HCT116 (cell line): ENCODE data around the gene ELOVL5. TPM values are rescaled to one million over a fixed set of nuclear protein-coding genes. Genes with fewer than 3 reads are reported as not detected.
"Not testable (repeated sequence)": the region's sequence is repeated elsewhere in the genome, so short reads cannot be mapped to it uniquely, and the experiment has no call there.

ENCODE experiments used
- ATAC-seq: fragments of 200-7000 bp; cut with Tn5 transposase; 2 replicates; pipeline ENCODE4 v1.9.1; 2020; ENCODE audit warnings: mild to moderate bottlenecking, moderate library complexity
- BruUV-seq: library from RNA; stranded (reverse); fragments of 400-500 nt; replicated peaks from 2 replicates; lab custom pipeline; 2021; lab: Mats Ljungman, UMichigan
- CTCF ChIA-PET: fragments of 300-600 bp; sonication (Branson Sonifier 250); formaldehyde crosslinking; loops from one replicate; lab custom pipeline; 2021; ENCODE audit warnings: antibody characterized with exemption; lab: Charles Lee
- POLR2A ChIA-PET: fragments of 300-600, 350-600 bp; sonication (Branson Sonifier 250); formaldehyde crosslinking; loops from one replicate; lab custom pipeline; 2021; ENCODE audit warnings: antibody characterized with exemption; lab: Charles Lee
- RAD21 ChIA-PET, 2 experiments: fragments of 300-600 bp; sonication (Branson Sonifier 250); formaldehyde crosslinking; loops; one replicate each; lab custom pipeline; 2023; ENCODE audit warnings: low total read pairs in 2 of 2; ENCODE audit not compliant: uncharacterized antibody in 2 of 2, unreplicated experiment in 2 of 2, low non-redundant PET in 1 of 2; lab: Charles Lee
- DNase-seq: peaks from one replicate; pipeline ENCODE4 v3.0.0-alpha.2; 2010; ENCODE audit warnings: low read depth, low spot score
- H2AFZ ChIP-seq: fragments of 200-600 bp; shearing (Covaris generic), sonication (generic); 2 replicates; pipeline ENCODE4 v1.6.1; 2017; ENCODE audit warnings: low read depth, mixed run types, mixed read lengths, antibody characterized with exemption, low read length; ENCODE audit not compliant: poor library complexity, severe bottlenecking
- H3K27ac ChIP-seq: 2 replicates; pipeline ENCODE4 v1.5.1; 2012; ENCODE audit warnings: low read depth, low read length
- H3K27me3 ChIP-seq: fragments of 200-600 bp; sonication (generic); 2 replicates; pipeline ENCODE4 v1.6.1; 2016; ENCODE audit warnings: mixed run types, low read length, mixed read lengths; ENCODE audit not compliant: insufficient read depth
- H3K36me3 ChIP-seq, 2 experiments: fragments of 200-500 bp in 1 of 2; fragments of 200-600 bp in 1 of 2; sonication (Bioruptor generic) in 1 of 2; sonication (generic) in 1 of 2; 2 replicates each; pipeline versions ENCODE4 v1.5.1 to v1.6.1; 2014 to 2016; ENCODE audit warnings: low read length in 2 of 2, inconsistent platforms in 1 of 2, mixed read lengths in 1 of 2, mixed run types in 1 of 2; ENCODE audit not compliant: insufficient read depth in 2 of 2, control insufficient read depth in 1 of 2
- H3K4me1 ChIP-seq, 2 experiments: fragments of 200-600 bp in 1 of 2; sonication (generic) in 1 of 2; 2 replicates each; pipeline versions ENCODE4 v1.5.1 to v1.6.1; 2012 to 2017; ENCODE audit warnings: low read length in 2 of 2, inconsistent platforms in 1 of 2, mild to moderate bottlenecking in 1 of 2, mixed read lengths in 1 of 2, mixed run types in 1 of 2, moderate library complexity in 1 of 2; ENCODE audit not compliant: insufficient read depth in 2 of 2, control insufficient read depth in 1 of 2
- H3K4me2 ChIP-seq: fragments of 200-600 bp; sonication (generic); 2 replicates; pipeline ENCODE4 v1.6.1; 2017; ENCODE audit warnings: mixed run types, low read length, mixed read lengths
- H3K4me3 ChIP-seq, 2 experiments: fragments of 200-600 bp in 1 of 2; sonication (generic) in 1 of 2; replicated peaks in 1 of 2; 2 replicates each; pipeline ENCODE4 v1.5.1; 2011 to 2016; ENCODE audit warnings: low read length in 2 of 2, control low read depth in 1 of 2, low read depth in 1 of 2, mild to moderate bottlenecking in 1 of 2, mixed read lengths in 1 of 2, mixed run types in 1 of 2
- H3K79me2 ChIP-seq: fragments of 200-600 bp; sonication (generic); 2 replicates; pipeline ENCODE4 v1.6.1; 2017; ENCODE audit warnings: mild to moderate bottlenecking, mixed run types, low read length, moderate library complexity, mixed read lengths; ENCODE audit not compliant: insufficient read depth
- H3K9ac ChIP-seq: fragments of 200-600 bp; sonication (generic); 2 replicates; pipeline ENCODE4 v1.6.1; 2016; ENCODE audit warnings: low read length, mixed read lengths
- H3K9me2 ChIP-seq: fragments of 200-600 bp; sonication (generic), shearing (Covaris generic); 2 replicates; pipeline ENCODE4 v1.6.1; 2017; ENCODE audit warnings: mixed run types, mild to moderate bottlenecking, moderate library complexity; ENCODE audit not compliant: insufficient read depth
- H3K9me3 ChIP-seq, 2 experiments: fragments of 200-500 bp in 1 of 2; fragments of 200-600 bp in 1 of 2; sonication (Bioruptor generic) in 1 of 2; sonication (generic) in 1 of 2; 2 replicates each; pipeline ENCODE4 v1.6.1; 2014 to 2017; ENCODE audit warnings: low read length in 2 of 2, mixed read lengths in 2 of 2, inconsistent platforms in 1 of 2, low read depth in 1 of 2, mild to moderate bottlenecking in 1 of 2, mixed run types in 1 of 2, moderate library complexity in 1 of 2; ENCODE audit not compliant: control insufficient read depth in 1 of 2, insufficient read depth in 1 of 2
- H4K20me1 ChIP-seq: fragments of 200-600 bp; sonication (generic), shearing (Covaris generic); 2 replicates; pipeline ENCODE4 v1.6.1; 2017; ENCODE audit warnings: mixed run types, mild to moderate bottlenecking, moderate library complexity; ENCODE audit not compliant: insufficient read depth
- CEBPB ChIP-seq: IDR thresholded peaks from 2 replicates; pipeline ENCODE4 v1.6.1; 2012; ENCODE audit warnings: low read depth
- EGR1 ChIP-seq: IDR thresholded peaks from 2 replicates; pipeline ENCODE4 v1.6.1; 2012; ENCODE audit warnings: low read depth
- ELF1 ChIP-seq: IDR thresholded peaks from 2 replicates; pipeline ENCODE4 v1.6.1; 2012; ENCODE audit warnings: low read depth, borderline replicate concordance
- EZH2 ChIP-seq: fragments of 200-600 bp; sonication (generic); IDR thresholded peaks from 2 replicates; pipeline ENCODE4 v1.6.1; 2017; ENCODE audit warnings: antibody characterized with exemption, mixed run types
- JUND ChIP-seq: IDR thresholded peaks from 2 replicates; pipeline ENCODE4 v1.6.1; 2012
- POLR2A ChIP-seq: IDR thresholded peaks from 2 replicates; pipeline ENCODE4 v1.7.0; 2011; ENCODE audit warnings: borderline replicate concordance; ENCODE audit not compliant: insufficient read depth, insufficient read length; ENCODE audit errors: extremely low read depth
- POLR2AphosphoS5 ChIP-seq: IDR thresholded peaks from 2 replicates; pipeline ENCODE4 v1.6.1; 2011; ENCODE audit warnings: mild to moderate bottlenecking, low read depth, low read length, moderate library complexity
- RAD21 ChIP-seq: IDR thresholded peaks from 2 replicates; pipeline ENCODE4 v1.6.1; 2012; ENCODE audit warnings: low read depth, mild to moderate bottlenecking
- SIN3A ChIP-seq: IDR thresholded peaks from 2 replicates; pipeline ENCODE4 v1.6.1; 2012; ENCODE audit warnings: low read depth
- SP1 ChIP-seq: IDR thresholded peaks from 2 replicates; pipeline ENCODE4 v1.6.1; 2012; ENCODE audit warnings: low read depth
- SRF ChIP-seq: IDR thresholded peaks from 2 replicates; pipeline ENCODE4 v1.6.1; 2012; ENCODE audit warnings: low read depth
- TCF7L2 ChIP-seq: IDR thresholded peaks from 2 replicates; pipeline ENCODE4 v1.7.0; 2011; ENCODE audit warnings: borderline replicate concordance, inconsistent platforms; ENCODE audit not compliant: insufficient read depth, insufficient read length; ENCODE audit errors: extremely low read depth
- YY1 ChIP-seq: IDR thresholded peaks from 2 replicates; pipeline ENCODE4 v1.6.1; 2011; ENCODE audit warnings: low read length, low read depth, moderate library complexity, mild to moderate bottlenecking; ENCODE audit not compliant: insufficient replicate concordance; ENCODE audit errors: extremely low read depth
- ZFX ChIP-seq: fragments of 450-650 bp; IDR thresholded peaks from 2 replicates; pipeline ENCODE4 v1.6.1; 2017
- ZNF274 ChIP-seq: fragments of 200-500 bp; sonication (Bioruptor generic); IDR thresholded peaks from 2 replicates; pipeline ENCODE4 v1.6.1; 2014; ENCODE audit warnings: mild to moderate bottlenecking, low read depth, low read length, inconsistent platforms
- intact Hi-C: fragments of 100-400 bp; cut with micrococcal nuclease; formaldehyde crosslinking; loops from 2 replicates; pipeline ENCODE4 v1.10.0; 2022
- total RNA-seq: library from RNA; stranded (reverse); gene quantifications from one replicate; pipeline ENCODE4 v1.2.1, GENCODE V29; 2021; ENCODE audit not compliant: unreplicated experiment
- TF ChIP-seq, protein P1 (sequence below): IDR thresholded peaks from 2 replicates; pipeline ENCODE4 v1.6.1; 2011; ENCODE audit warnings: mild to moderate bottlenecking, low read length, moderate library complexity; ENCODE audit not compliant: insufficient replicate concordance; ENCODE audit errors: extremely low read depth

Gene ELOVL5
- total RNA-seq, 1 experiment from 2014 or later: 85.3 TPM

DNA sequence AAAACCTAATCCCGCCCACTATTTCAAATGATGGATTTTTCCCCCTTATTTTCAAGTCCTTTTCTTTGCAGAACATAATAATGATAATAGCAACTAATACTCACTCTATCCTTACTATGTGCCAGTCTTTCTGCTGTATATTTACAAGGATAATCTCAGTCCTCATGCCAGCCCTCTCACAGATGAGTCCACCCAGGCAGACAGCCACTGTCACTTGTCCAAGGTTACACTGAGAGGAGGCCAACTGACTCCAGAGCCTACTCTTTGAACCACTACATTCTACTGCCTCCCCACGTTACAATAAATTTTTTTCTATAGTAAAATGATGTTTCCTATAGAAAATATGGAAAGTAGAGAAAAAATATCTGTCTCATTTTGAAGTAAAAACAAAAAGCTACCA is 30.9 kb downstream of the ELOVL5 start:
- ChIA-PET RAD21 (no interaction called here), POLR2A (interaction anchor here (1.0 kb wide), 1 partner anchor 20 kb away, joined by 3 read pairs; no protein-coding TSS in a partner anchor), CTCF (no interaction called here)
- no peaks in the 10 kb centered on the region for H3K36me3 ChIP-seq
- H3K27ac ChIP-seq: no peak overlapping the region
- no peak for ATAC-seq
- no peak for DNase-seq
- H3K4me1 ChIP-seq: peaks cover 0 to 9% of the 10 kb centered on the region in 2 experiments; a peak in 2 of 4 replicates
- no peak overlapping the region for H3K4me3 ChIP-seq
- H3K9ac ChIP-seq: no peak overlapping the region
- peaks cover 13% of the 10 kb centered on the region; the same call in 1 of the 2 replicates for H4K20me1 ChIP-seq
- TF ChIP-seq SIN3A: no peak
- TF ChIP-seq CEBPB: no peak
- TF ChIP-seq RAD21: no peak
- TF ChIP-seq TCF7L2: no peak
- TF ChIP-seq JUND: no peak
- no peak for TF ChIP-seq POLR2A
- TF ChIP-seq POLR2AphosphoS5: no peak
- no peak for TF ChIP-seq ELF1
- no peak for TF ChIP-seq ZFX
- no peak for TF ChIP-seq YY1
- TF ChIP-seq ZNF274: no peak
- no peak for TF ChIP-seq EZH2
- no peak for TF ChIP-seq EGR1
- TF ChIP-seq, protein P1, sequence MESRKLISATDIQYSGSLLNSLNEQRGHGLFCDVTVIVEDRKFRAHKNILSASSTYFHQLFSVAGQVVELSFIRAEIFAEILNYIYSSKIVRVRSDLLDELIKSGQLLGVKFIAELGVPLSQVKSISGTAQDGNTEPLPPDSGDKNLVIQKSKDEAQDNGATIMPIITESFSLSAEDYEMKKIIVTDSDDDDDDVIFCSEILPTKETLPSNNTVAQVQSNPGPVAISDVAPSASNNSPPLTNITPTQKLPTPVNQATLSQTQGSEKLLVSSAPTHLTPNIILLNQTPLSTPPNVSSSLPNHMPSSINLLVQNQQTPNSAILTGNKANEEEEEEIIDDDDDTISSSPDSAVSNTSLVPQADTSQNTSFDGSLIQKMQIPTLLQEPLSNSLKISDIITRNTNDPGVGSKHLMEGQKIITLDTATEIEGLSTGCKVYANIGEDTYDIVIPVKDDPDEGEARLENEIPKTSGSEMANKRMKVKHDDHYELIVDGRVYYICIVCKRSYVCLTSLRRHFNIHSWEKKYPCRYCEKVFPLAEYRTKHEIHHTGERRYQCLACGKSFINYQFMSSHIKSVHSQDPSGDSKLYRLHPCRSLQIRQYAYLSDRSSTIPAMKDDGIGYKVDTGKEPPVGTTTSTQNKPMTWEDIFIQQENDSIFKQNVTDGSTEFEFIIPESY: no peak
- no peak for TF ChIP-seq SRF
- TF ChIP-seq SP1: no peak
- no peak overlapping the region for H3K4me2 ChIP-seq
- H3K9me2 ChIP-seq: no peaks in the 10 kb centered on the region
- H2AFZ ChIP-seq: no peak overlapping the region
- intact Hi-C loops: no loop called here
- no peaks in the 10 kb centered on the region for H3K9me3 ChIP-seq
- BruUV-seq: no TSS peak
- H3K79me2 ChIP-seq: peaks cover 91% of the 10 kb centered on the region
- no peaks in the 10 kb centered on the region for H3K27me3 ChIP-seq

DNA sequence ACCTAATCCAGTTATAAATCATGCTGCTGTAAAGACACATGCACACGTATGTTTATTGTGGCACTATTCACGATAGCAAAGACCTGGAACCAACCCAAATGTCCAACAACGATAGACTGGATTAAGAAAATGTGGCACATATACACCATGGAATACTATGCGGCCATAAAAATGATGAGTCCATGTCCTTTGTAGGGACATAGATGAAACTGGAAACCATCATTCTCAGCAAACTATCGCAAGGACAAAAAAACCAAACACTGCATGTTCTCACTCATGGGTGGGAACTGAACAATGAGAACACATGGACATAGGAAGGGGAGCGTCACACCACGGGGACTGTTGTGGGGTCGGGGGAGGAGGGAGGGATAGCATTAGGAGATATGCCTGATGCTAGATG is 31.5 kb downstream of the ELOVL5 start:
- H2AFZ ChIP-seq, H3K9me2 ChIP-seq, H3K4me2 ChIP-seq, H3K4me1 ChIP-seq, H3K9me3 ChIP-seq, H3K9ac ChIP-seq, intact Hi-C loops, H3K27me3 ChIP-seq, H3K4me3 ChIP-seq, CTCF ChIA-PET, POLR2A ChIA-PET, DNase-seq, H4K20me1 ChIP-seq, BruUV-seq, H3K27ac ChIP-seq, RAD21 ChIA-PET, ATAC-seq, H3K36me3 ChIP-seq: not testable (repeated sequence)
- peaks cover 91% of the 10 kb centered on the region for H3K79me2 ChIP-seq
